BE2C (cell line): ENCODE results near the gene ASTL.
A peak's percentile ranks its signal among the peaks of the same experiment; 100 is the strongest.

Source experiments
- DNase-seq: peaks from one replicate; pipeline ENCODE4 v3.0.0-alpha.2; 2020
- H3K27me3 ChIP-seq: fragments of 250-450 bp; sonication (Bioruptor Pico); 2 replicates; pipeline ENCODE4 v1.5.1; 2020; ENCODE audit warnings: mild to moderate bottlenecking
- H3K36me3 ChIP-seq: fragments of 250-450 bp; sonication (Bioruptor Pico); 2 replicates; pipeline ENCODE4 v1.5.1; 2020; ENCODE audit warnings: mild to moderate bottlenecking
- H3K4me1 ChIP-seq: fragments of 250-450 bp; sonication (Bioruptor Pico); 2 replicates; pipeline ENCODE4 v1.5.1; 2020
- H3K4me3 ChIP-seq: 2 replicates; pipeline ENCODE4 v1.5.1; 2011; ENCODE audit warnings: low read depth, low read length
- H3K9me3 ChIP-seq: fragments of 250-450 bp; sonication (Bioruptor Pico); 2 replicates; pipeline ENCODE4 v1.5.1; 2020
- CTCF ChIP-seq: IDR thresholded peaks from 2 replicates; pipeline ENCODE4 v1.5.1; 2012; ENCODE audit warnings: mild to moderate bottlenecking, low read depth, low read length

ASTL gene

GRCh38 chr2:96170626-96171025 lies 32.3 kb upstream of the ASTL start:
- TF ChIP-seq CTCF, result no peak
- DNase-seq, result no peak
- H3K9me3 ChIP-seq, result no peaks in the 10 kb centered on the region
- H3K27me3 ChIP-seq, result no peaks in the 10 kb centered on the region
- no peaks in the 10 kb centered on the region for H3K36me3 ChIP-seq
- peaks cover 3% of the 10 kb centered on the region; the same call in 1 of the 2 replicates for H3K4me1 ChIP-seq
- H3K4me3 ChIP-seq, result no peak overlapping the region

- TF ChIP-seq CTCF, result no peak
- H3K4me3 ChIP-seq, result no peak overlapping the region
- no peaks in the 10 kb centered on the region for H3K27me3 ChIP-seq
- no peaks in the 10 kb centered on the region for H3K36me3 ChIP-seq
- no peak for DNase-seq
- peaks cover 3% of the 10 kb centered on the region; the same call in 1 of the 2 replicates for H3K4me1 ChIP-seq
- no peaks in the 10 kb centered on the region for H3K9me3 ChIP-seq
These were observed 31.7 kb upstream of the ASTL start for GRCh38 chr2:96169868-96170507.

- DNase-seq, result no peak
- H3K36me3 ChIP-seq, result no peaks in the 10 kb centered on the region
- no peak for TF ChIP-seq CTCF
- no peaks in the 10 kb centered on the region for H3K9me3 ChIP-seq
- no peaks in the 10 kb centered on the region for H3K27me3 ChIP-seq
- no peak overlapping the region for H3K4me3 ChIP-seq
- H3K4me1 ChIP-seq, result no peaks in the 10 kb centered on the region
These were observed 29.2 kb upstream of the ASTL start for GRCh38 chr2:96167407-96168013.

- no peaks in the 10 kb centered on the region for H3K4me1 ChIP-seq
- H3K4me3 ChIP-seq, result peak overlapping the region; percentile 11; the same call in 1 of the 2 replicates
- no peaks in the 10 kb centered on the region for H3K36me3 ChIP-seq
- no peaks in the 10 kb centered on the region for H3K9me3 ChIP-seq
- TF ChIP-seq CTCF, result peak; percentile 33
- peak; percentile 83 for DNase-seq
- H3K27me3 ChIP-seq, result no peaks in the 10 kb centered on the region
These were observed 26.3 kb upstream of the ASTL start for GRCh38 chr2:96164459-96165184.

GRCh38 chr2:96163768-96164429 lies 25.6 kb upstream of the ASTL start:
- TF ChIP-seq CTCF, result no peak
- no peaks in the 10 kb centered on the region for H3K27me3 ChIP-seq
- no peak overlapping the region for H3K4me3 ChIP-seq
- H3K4me1 ChIP-seq, result no peaks in the 10 kb centered on the region
- no peak for DNase-seq
- no peaks in the 10 kb centered on the region for H3K36me3 ChIP-seq
- H3K9me3 ChIP-seq, result no peaks in the 10 kb centered on the region

- Histone ChIP-seq H3K4me1 (no peaks in the 10 kb centered on the region), H3K4me3 (no peak overlapping the region)
- TF ChIP-seq CTCF, result no peak
These were observed 25.1 kb upstream of the ASTL start for GRCh38 chr2:96163415-96163767.

More at GRCh38 chr2:96163415-96163767, 25.1 kb upstream of the ASTL start:
- DNase-seq, result no peak
- Histone ChIP-seq H3K27me3 (no peaks in the 10 kb centered on the region), H3K36me3 (no peaks in the 10 kb centered on the region), H3K9me3 (no peaks in the 10 kb centered on the region)
